ENCODE measurements around the gene RABEP1. TPM values are rescaled to one million over a fixed set of nuclear protein-coding genes. Genes with fewer than 3 reads are reported as not detected.

The RABEP1 gene
- total RNA-seq, 4 donors from 2014 or later, result 16.5 to 27.4 (median 25.4) TPM

GRCh38 chr17:5416901-5417300, 134.8 kb downstream of the RABEP1 start:
- no peak for TF ChIP-seq CTCF (IDR thresholded peaks at IDR 0.05)
- TF ChIP-seq POLR2A (IDR thresholded peaks at IDR 0.05), result no peak
- DNase-seq (ENCODE audit: low spot score in 2 of 2), result no peak
- WGBS, 2 donors, result 61 to 75% methylated on average over 2 of the region's 2 CpGs
- no peak overlapping the region for H3K4me3 ChIP-seq (ENCODE audit: low read depth, poor library complexity, severe bottlenecking)
- intact Hi-C loops (cut with DNase I; ENCODE audit: low total_unique reads), result no loop called here

- H3K4me3 ChIP-seq (ENCODE audit: low read depth, poor library complexity, severe bottlenecking), result peak overlapping the region; percentile 89
- TF ChIP-seq CTCF (IDR thresholded peaks at IDR 0.05) (no peak), POLR2A (IDR thresholded peaks at IDR 0.05) (no peak)
- WGBS, 2 donors, result 0 to 1% methylated on average over 26 of the region's 26 CpGs
- peak; percentile 38 to 86 for DNase-seq (ENCODE audit: low spot score in 2 of 2)
- intact Hi-C loops (cut with DNase I; ENCODE audit: low total_unique reads), result no loop called here
Measured at GRCh38 chr17:5418858-5419355, 136.8 kb downstream of the RABEP1 start.

DNA sequence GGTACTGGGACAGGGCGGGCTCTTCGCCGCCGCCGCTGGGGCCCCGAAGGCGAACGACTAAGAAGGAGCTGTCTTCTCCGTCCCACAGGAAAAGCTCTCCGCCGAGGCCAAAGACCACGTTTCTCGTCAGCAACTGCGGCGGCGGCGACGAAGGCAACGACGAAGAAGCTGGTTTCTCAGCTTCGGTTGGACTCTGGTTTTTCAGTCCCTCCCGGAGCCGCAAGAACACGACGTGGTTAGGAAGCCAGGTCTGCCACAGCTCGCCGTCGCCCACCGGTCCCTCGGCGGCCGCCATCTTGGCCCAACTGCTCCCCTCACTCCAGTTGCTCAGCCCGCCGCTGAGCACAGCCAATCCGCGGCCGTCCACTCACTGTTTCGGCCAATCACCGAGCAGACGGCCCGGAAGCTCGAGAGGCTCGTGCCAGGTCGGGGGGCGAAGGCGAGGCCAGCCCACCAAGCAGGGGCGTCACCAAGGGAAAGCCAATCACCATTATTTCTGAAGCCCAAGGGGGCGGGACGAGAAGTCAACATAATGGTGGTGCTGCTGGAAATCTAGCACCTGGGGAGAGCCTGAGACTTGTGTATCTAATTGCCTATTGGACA, 137.4 kb downstream of the RABEP1 start, which contains the start of gene NUP88:
Gene NUP88, minus strand, starts transcription at position 307 of the 603 bp plus-strand sequence. Its CDS starts 12 bp downstream, at position 295.
- DNase-seq (ENCODE audit: low spot score in 2 of 2), result peak; percentile 95 to 98
- 0% methylated on average over 27 to 42 of the region's 49 CpGs for WGBS, 2 donors
- intact Hi-C loops (cut with DNase I; ENCODE audit: low total_unique reads), result no loop called here
- H3K4me3 ChIP-seq (ENCODE audit: low read depth, poor library complexity, severe bottlenecking), result peak within 1 kb of the TSS; percentile 89
- TF ChIP-seq CTCF (IDR thresholded peaks at IDR 0.05) (no peak), POLR2A (IDR thresholded peaks at IDR 0.05) (no peak)

DNA sequence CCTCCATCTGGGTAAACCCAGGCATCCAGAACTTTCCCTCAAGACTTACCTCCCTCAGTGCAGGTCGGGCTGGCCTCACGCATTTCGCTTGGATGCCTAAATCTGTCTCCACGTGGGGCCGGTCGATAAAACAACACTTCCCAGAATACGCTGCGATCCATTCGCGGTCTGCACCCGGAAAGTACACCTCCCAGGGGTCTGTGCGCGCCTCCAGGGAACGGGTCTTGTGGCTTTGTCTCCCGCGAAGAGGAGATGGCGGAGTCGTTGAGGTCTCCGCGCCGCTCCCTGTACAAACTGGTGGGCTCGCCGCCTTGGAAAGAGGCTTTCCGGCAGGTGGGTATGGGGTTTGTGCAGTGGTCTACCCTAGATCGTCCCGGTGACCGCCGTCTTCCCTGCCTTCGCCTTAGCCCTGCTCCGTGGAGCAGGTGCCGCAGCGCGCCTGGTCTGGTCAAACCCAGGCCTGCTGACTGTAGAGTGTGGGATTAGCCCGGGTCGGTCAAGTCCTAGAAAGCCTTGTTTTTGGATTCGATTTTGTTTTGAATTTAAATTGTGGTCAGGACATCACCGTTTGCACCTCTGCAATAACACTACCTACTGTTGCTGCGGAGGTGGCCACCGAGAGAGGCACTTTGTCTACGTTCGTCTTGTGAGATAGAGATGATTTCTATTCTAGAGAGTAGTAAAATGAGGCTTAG, 138.0 kb downstream of the RABEP1 start, which contains the start of gene RPAIN:
Gene RPAIN, plus strand, starts transcription at position 224 of the 695 bp plus-strand sequence. Its CDS starts 29 bp downstream, at position 253.
- peak within 1 kb of the TSS; percentile 89 for H3K4me3 ChIP-seq (ENCODE audit: low read depth, poor library complexity, severe bottlenecking)
- intact Hi-C loops (cut with DNase I; ENCODE audit: low total_unique reads), result no loop called here
- no peak for TF ChIP-seq POLR2A (IDR thresholded peaks at IDR 0.05)
- no peak for TF ChIP-seq CTCF (IDR thresholded peaks at IDR 0.05)
- 0 to 1% methylated on average over 27 to 41 of the region's 41 CpGs for WGBS, 2 donors
- DNase-seq (ENCODE audit: low spot score in 2 of 2), result peak; percentile 89 to 97

DNA sequence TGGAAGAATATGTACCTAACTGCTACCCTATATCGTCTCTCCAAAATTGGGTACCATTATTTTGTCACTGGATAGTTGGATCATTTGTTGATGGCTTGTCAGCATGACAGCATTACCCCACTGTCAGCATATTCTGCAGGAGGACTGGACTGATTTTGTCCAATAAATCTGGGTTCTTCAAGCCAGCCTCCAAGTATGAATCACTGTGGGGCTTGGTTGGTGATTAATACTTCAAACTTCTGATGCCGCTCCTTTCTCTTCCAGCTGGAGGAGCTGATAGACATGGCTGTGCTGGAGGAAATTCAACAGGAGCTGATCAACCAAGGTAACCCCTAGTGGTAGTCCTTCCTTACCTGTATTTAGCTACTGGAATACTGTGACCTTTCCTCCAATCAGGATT, 140.4 kb downstream of the RABEP1 start:
- whole genome bisulfite sequencing, 2 donors, result 67 to 77% methylated on average over 2 of the region's 2 CpGs
- no peak overlapping the region for H3K4me3 ChIP-seq (ENCODE audit: low read depth, poor library complexity, severe bottlenecking)
- no peak for DNase-seq (ENCODE audit: low spot score in 2 of 2)
- TF ChIP-seq POLR2A (IDR thresholded peaks at IDR 0.05) (no peak), CTCF (IDR thresholded peaks at IDR 0.05) (no peak)
- intact Hi-C loops (cut with DNase I; ENCODE audit: low total_unique reads), result no loop called here

Data from lower leg skin (tissue), 4 donors.